Ishikawa (cell line): ENCODE measurements around the gene CTSD.

Source experiments
- CEBPB ChIP-seq: IDR thresholded peaks from 2 replicates; pipeline ENCODE4 v1.6.1; 2012
- CREB1 ChIP-seq: IDR thresholded peaks from 2 replicates; pipeline ENCODE4 v1.6.1; 2012; ENCODE audit warnings: low read depth
- EGR1 ChIP-seq: IDR thresholded peaks from 2 replicates; pipeline ENCODE4 v1.6.1; 2012
- EP300 ChIP-seq: IDR thresholded peaks from 2 replicates; pipeline ENCODE4 v1.6.1; 2012; ENCODE audit warnings: borderline replicate concordance
- FOXM1 ChIP-seq: IDR thresholded peaks from 2 replicates; pipeline ENCODE4 v1.6.1; 2012; ENCODE audit warnings: low read depth, borderline replicate concordance
- NFIC ChIP-seq: IDR thresholded peaks from 2 replicates; pipeline ENCODE4 v1.6.1; 2012
- RAD21 ChIP-seq: IDR thresholded peaks from 2 replicates; pipeline ENCODE4 v1.6.1; 2012; ENCODE audit warnings: low read depth
- TAF1 ChIP-seq: IDR thresholded peaks from 2 replicates; pipeline ENCODE4 v1.6.1; 2012; ENCODE audit warnings: low read depth, mild to moderate bottlenecking
- TCF12 ChIP-seq: IDR thresholded peaks from 2 replicates; pipeline ENCODE4 v1.6.1; 2012; ENCODE audit warnings: low read depth
- TEAD4 ChIP-seq: IDR thresholded peaks from 2 replicates; pipeline ENCODE4 v1.6.1; 2012
- YY1 ChIP-seq: IDR thresholded peaks from 2 replicates; pipeline ENCODE4 v1.6.1; 2012; ENCODE audit warnings: low read depth
- ZBTB7A ChIP-seq: IDR thresholded peaks from 2 replicates; pipeline ENCODE4 v1.6.1; 2012; ENCODE audit warnings: low read depth
- TF ChIP-seq, protein P1 (sequence below): IDR thresholded peaks from 2 replicates; pipeline ENCODE4 v1.6.1; 2012
- TF ChIP-seq, protein P2 (sequence below): IDR thresholded peaks from 2 replicates; pipeline ENCODE4 v1.6.1; 2012
- TF ChIP-seq, protein P3 (sequence below): IDR thresholded peaks from 2 replicates; pipeline ENCODE4 v1.6.1; 2012; ENCODE audit warnings: low read depth, mild to moderate bottlenecking

The CTSD gene

DNA sequence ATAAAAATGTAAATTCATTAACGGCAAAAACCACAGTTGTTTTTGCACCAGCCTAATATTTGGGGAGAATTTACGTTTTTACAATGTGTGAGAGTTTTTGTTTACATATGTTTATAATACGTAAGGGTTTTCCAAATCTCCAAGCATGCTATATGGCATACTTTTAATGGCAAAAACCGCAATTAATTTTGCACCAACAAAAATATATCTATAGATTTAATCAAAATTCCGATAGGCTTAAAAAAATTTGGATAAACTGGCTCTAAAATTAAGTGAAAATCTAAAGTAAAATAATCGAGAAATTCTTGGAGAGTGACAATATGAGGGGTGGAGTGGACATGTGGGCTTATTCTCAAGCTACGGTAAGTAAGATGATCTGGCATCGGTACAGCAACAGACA is 43.9 kb downstream of the CTSD start:
- TF ChIP-seq YY1 (no peak), EP300 (no peak), NFIC (no peak), CEBPB (no peak), FOXM1 (no peak), RAD21 (no peak), TEAD4 (no peak)
- TF ChIP-seq, protein P1, sequence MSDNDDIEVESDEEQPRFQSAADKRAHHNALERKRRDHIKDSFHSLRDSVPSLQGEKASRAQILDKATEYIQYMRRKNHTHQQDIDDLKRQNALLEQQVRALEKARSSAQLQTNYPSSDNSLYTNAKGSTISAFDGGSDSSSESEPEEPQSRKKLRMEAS: no peak
- TF ChIP-seq, protein P2, sequence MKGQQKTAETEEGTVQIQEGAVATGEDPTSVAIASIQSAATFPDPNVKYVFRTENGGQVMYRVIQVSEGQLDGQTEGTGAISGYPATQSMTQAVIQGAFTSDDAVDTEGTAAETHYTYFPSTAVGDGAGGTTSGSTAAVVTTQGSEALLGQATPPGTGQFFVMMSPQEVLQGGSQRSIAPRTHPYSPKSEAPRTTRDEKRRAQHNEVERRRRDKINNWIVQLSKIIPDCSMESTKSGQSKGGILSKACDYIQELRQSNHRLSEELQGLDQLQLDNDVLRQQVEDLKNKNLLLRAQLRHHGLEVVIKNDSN: no peak

DNA sequence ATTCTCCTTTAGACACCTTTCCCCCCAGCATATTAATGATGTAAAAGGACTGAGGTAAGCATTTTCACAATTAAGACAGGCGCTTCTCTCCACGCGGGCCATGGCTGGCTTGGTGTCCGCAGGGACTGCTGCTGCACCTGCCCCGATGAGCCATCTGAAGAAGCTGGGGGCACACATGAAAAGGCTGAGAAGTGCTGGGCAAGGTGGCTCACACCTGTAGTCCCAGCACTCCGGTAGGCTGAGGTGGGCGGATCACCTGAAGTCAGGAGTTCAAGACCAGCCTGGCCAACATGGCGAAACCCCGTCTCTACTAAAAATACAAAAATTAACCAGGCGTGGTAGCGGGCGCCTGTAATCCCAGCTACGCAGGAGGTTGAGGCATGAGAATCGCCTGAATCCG is 45.4 kb downstream of the CTSD start:
- TF ChIP-seq TCF12 (no peak), CREB1 (no peak), FOXM1 (no peak), EGR1 (no peak), ZBTB7A (no peak), CEBPB (no peak), TAF1 (no peak), NFIC (no peak)
- TF ChIP-seq, protein P1: no peak

DNA sequence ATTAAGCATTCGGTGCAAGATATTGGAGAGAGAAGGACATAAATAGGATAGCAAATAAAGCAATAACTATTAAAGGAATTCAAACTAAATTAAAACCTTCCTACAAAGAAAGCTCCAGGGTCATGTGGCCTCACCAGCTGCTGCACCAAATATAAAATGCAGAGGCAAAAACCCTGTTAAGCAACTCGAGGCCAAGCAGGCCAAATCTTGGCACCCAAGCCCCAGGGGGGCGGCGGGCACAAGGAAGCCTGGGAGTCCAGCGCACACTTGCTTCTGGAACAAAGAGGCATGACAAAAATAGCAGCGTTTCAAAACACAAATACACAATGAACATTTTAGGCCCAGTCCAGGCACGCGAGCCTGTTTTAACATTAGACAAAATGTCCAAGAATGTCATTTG is 46.0 kb downstream of the CTSD start:
- TF ChIP-seq EP300: no peak
- TF ChIP-seq, protein P3, sequence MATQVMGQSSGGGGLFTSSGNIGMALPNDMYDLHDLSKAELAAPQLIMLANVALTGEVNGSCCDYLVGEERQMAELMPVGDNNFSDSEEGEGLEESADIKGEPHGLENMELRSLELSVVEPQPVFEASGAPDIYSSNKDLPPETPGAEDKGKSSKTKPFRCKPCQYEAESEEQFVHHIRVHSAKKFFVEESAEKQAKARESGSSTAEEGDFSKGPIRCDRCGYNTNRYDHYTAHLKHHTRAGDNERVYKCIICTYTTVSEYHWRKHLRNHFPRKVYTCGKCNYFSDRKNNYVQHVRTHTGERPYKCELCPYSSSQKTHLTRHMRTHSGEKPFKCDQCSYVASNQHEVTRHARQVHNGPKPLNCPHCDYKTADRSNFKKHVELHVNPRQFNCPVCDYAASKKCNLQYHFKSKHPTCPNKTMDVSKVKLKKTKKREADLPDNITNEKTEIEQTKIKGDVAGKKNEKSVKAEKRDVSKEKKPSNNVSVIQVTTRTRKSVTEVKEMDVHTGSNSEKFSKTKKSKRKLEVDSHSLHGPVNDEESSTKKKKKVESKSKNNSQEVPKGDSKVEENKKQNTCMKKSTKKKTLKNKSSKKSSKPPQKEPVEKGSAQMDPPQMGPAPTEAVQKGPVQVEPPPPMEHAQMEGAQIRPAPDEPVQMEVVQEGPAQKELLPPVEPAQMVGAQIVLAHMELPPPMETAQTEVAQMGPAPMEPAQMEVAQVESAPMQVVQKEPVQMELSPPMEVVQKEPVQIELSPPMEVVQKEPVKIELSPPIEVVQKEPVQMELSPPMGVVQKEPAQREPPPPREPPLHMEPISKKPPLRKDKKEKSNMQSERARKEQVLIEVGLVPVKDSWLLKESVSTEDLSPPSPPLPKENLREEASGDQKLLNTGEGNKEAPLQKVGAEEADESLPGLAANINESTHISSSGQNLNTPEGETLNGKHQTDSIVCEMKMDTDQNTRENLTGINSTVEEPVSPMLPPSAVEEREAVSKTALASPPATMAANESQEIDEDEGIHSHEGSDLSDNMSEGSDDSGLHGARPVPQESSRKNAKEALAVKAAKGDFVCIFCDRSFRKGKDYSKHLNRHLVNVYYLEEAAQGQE: no peak
- TF ChIP-seq TCF12: no peak
- no peak for TF ChIP-seq CREB1
- TF ChIP-seq EGR1: no peak
- TF ChIP-seq CEBPB: no peak
- TF ChIP-seq, protein P2: no peak
- TF ChIP-seq YY1: no peak
- TF ChIP-seq NFIC: no peak
- no peak for TF ChIP-seq FOXM1
- no peak for TF ChIP-seq ZBTB7A
- no peak for TF ChIP-seq TAF1
- TF ChIP-seq TEAD4: no peak
- TF ChIP-seq, protein P1: no peak
- TF ChIP-seq RAD21: no peak

DNA sequence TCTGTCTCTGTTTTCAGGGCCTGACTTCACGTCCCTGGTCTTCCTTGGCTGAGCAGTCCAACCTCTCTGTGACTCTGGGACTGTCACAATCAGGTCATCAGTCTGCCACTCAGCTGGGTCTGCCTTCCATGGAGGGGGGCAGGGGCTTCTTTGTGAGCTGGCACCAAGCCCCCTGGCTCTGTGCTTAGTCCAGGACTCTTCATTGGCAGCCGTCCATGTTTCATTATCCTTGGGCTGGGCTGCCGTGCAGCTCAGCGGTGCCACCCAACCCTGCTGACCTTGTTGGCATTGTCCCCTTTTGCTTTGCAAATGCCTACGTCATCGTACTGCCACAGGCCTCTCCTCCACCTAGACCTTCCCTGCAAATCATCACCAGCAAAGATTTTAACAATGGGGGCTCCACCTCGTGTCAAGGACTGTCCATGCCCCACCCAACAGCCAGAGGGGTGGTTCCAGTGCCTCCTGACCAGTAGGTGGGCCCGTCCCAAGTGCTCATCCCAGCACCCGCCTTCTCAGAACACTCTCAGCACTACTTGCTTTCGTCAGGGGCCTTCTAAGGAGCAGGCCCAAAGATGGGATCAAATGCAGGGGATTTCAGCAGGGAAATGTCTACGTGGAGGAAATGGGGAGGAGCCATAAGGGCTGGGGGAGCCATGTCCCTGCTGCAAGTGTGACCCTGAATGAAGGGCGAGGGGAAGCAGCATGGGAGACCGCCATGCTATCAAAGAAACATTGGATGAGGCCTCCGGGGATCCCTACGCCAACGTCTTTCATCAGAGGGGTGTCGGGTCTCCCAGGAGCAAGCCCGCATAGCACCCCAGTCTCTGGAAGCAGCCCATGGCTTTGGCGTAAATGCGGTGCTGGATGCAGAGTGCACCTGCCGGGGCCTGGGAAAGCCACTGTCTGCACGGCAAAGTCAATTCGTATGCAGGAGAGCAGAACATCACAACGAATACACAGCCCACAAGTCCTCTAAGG is 48.5 kb downstream of the CTSD start:
- no peak for TF ChIP-seq YY1

DNA sequence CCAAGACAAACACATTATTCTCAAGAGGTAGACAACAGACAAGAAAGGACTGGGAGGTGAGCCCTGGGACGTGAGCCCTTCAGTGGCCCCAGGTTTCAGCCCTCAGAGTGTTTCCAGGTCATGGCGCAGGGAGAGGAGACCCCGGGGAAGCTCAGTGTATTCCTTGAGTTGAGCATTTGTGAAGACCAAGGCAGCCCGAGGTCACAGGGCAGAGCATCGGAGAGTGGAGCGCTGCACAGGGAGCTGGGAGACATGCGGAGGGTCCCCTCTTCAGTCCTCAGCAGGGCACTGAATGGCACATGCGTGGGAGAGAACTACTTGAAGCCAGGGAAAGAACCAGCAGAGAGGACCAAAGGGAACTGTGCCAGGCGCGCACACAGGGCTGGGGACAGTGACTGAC is 55.0 kb downstream of the CTSD start:
- TF ChIP-seq, protein P1: no peak
- TF ChIP-seq CEBPB (no peak), CREB1 (no peak), TAF1 (no peak), EGR1 (no peak), YY1 (no peak), RAD21 (no peak), TEAD4 (no peak)
- TF ChIP-seq, protein P2: no peak

DNA sequence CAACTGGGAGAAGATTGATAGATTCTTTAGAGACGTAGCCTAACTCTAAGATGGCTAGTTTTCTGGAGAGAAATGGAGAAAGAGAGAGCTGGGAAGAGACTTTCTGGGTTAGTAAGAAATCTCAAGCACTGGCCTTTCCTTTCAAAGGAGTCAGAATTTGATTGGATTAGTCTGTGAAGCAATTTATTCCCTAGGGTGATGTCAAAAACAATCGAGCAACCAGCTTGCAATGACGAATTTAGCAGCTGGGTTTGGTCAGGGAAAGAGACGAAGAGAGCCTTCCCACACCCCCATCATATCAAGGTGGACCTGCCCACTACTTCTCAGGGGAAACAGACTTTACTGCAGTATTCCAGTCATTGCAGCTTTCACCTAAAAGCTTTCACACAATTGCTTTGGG is 56.0 kb downstream of the CTSD start:
- TF ChIP-seq EGR1 (no peak), TCF12 (no peak), ZBTB7A (no peak), TAF1 (no peak), RAD21 (no peak), TEAD4 (no peak), FOXM1 (no peak), NFIC (no peak), EP300 (no peak), CEBPB (no peak), YY1 (no peak), CREB1 (no peak)
- TF ChIP-seq, protein P2: no peak
- TF ChIP-seq, protein P3: no peak
- TF ChIP-seq, protein P1: no peak
